B cell (primary cell): ENCODE results near the gene MEX3B. TPM values are rescaled to one million over a fixed set of nuclear protein-coding genes. Genes with fewer than 3 reads are reported as not detected.

Source experiments
- ATAC-seq: fragments of 200-7000 bp; cut with Tn5 transposase; one replicate; pipeline ENCODE4 v1.10.0; 2021; ENCODE audit warnings: low read depth, mild to moderate bottlenecking, moderate number of reproducible peaks, moderate library complexity
- CTCF ChIA-PET: fragments of 350-600 bp; sonication (Branson Sonifier 250); formaldehyde crosslinking; loops from one replicate; lab custom pipeline; 2021; ENCODE audit warnings: antibody characterized with exemption, inconsistent platforms; lab: Charles Lee
- POLR2A ChIA-PET: fragments of 350-600 bp; sonication (Branson Sonifier 250); formaldehyde crosslinking; loops from one replicate; lab custom pipeline; 2021; ENCODE audit warnings: antibody characterized with exemption; lab: Charles Lee
- DNase-seq: peaks from one replicate; pipeline ENCODE4 v3.0.0; 2013
- H2AFZ ChIP-seq: 2 replicates; pipeline ENCODE4 v1.6.1; 2012; ENCODE audit warnings: mild to moderate bottlenecking, low read depth, low read length; ENCODE audit not compliant: insufficient read depth, poor library complexity, severe bottlenecking
- H3K27ac ChIP-seq, 2 donors: 1 replicate in 1 of 2; 2 replicates in 1 of 2; pipeline ENCODE4 v1.5.1; 2012 to 2013; ENCODE audit warnings: low read length in 2 of 2, mild to moderate bottlenecking in 2 of 2, moderate library complexity in 1 of 2
- H3K27me3 ChIP-seq, 4 experiments: fragments of 200-600 bp in 1 of 4; sonication (generic) in 1 of 4; replicated peaks in 1 of 4; 1 replicate in 2 of 4; 2 replicates in 2 of 4; pipeline versions ENCODE4 v1.6.1 to v1.7.0; 2013 to 2016; ENCODE audit warnings: low read length in 3 of 4, mild to moderate bottlenecking in 2 of 4, mixed read lengths in 1 of 4, moderate library complexity in 1 of 4; ENCODE audit not compliant: insufficient read depth in 4 of 4, control insufficient read depth in 3 of 4; ENCODE audit errors: control extremely low read depth in 1 of 4
- H3K36me3 ChIP-seq, 2 experiments: replicated peaks in 1 of 2; 1 replicate in 1 of 2; 2 replicates in 1 of 2; pipeline versions ENCODE4 v1.6.1 to v1.7.1; 2013; ENCODE audit warnings: low read length in 1 of 2; ENCODE audit not compliant: insufficient read depth in 2 of 2, control insufficient read depth in 1 of 2; ENCODE audit errors: control extremely low read depth in 1 of 2, extremely low read depth in 1 of 2
- H3K4me1 ChIP-seq, 2 donors: fragments of 200-600 bp in 1 of 2; sonication (generic) in 1 of 2; 1 replicate in 1 of 2; 2 replicates in 1 of 2; pipeline versions ENCODE4 v1.5.1 to v1.6.1; 2013 to 2017; ENCODE audit warnings: low read length in 2 of 2; ENCODE audit not compliant: control insufficient read depth in 2 of 2, insufficient read depth in 2 of 2
- H3K4me2 ChIP-seq: replicated peaks from 2 replicates; pipeline ENCODE3; 2012; ENCODE audit warnings: mild to moderate bottlenecking, low read depth, low read length; ENCODE audit not compliant: poor library complexity, severe bottlenecking
- H3K4me3 ChIP-seq, 5 experiments: fragments of 200-600 bp in 1 of 5; sonication (generic) in 1 of 5; 1 replicate in 3 of 5; 2 replicates in 2 of 5; pipeline versions ENCODE4 v1.5.1 to v1.7.0; 2011 to 2016; ENCODE audit warnings: low read length in 4 of 5, mild to moderate bottlenecking in 4 of 5, low read depth in 2 of 5, control low read depth in 1 of 5, moderate library complexity in 1 of 5; ENCODE audit not compliant: insufficient read depth in 1 of 5; ENCODE audit errors: control extremely low read depth in 1 of 5, extremely low read depth in 1 of 5
- H3K79me2 ChIP-seq: fragments of 200-600 bp; sonication (generic); one replicate; pipeline ENCODE4 v1.6.0; 2016; ENCODE audit warnings: low read length; ENCODE audit not compliant: control insufficient read depth, insufficient read depth
- H3K9ac ChIP-seq: fragments of 200-600 bp; sonication (generic); 2 replicates; pipeline ENCODE4 v1.6.1; 2017; ENCODE audit warnings: mild to moderate bottlenecking, low read length, moderate library complexity
- H3K9me3 ChIP-seq, 3 donors: one replicate each; pipeline versions ENCODE4 v1.6.1 to v1.7.1; 2013; ENCODE audit warnings: low read length in 2 of 3; ENCODE audit not compliant: control insufficient read depth in 2 of 3, insufficient read depth in 1 of 3; ENCODE audit errors: control extremely low read depth in 1 of 3
- H4K20me1 ChIP-seq: 2 replicates; pipeline ENCODE4 v1.6.0; 2012; ENCODE audit warnings: mild to moderate bottlenecking, low read length; ENCODE audit not compliant: insufficient read depth, control insufficient read depth, poor library complexity, severe bottlenecking
- H3K27ac Mint-ChIP-seq: one replicate; pipeline ENCODE4 v1.8.0; 2021; ENCODE audit warnings: mixed read lengths
- H3K27me3 Mint-ChIP-seq: one replicate; pipeline ENCODE4 v1.8.0; 2021; ENCODE audit warnings: mixed read lengths
- H3K4me1 Mint-ChIP-seq: one replicate; pipeline ENCODE4 v1.8.0; 2021; ENCODE audit warnings: mixed read lengths
- H3K4me3 Mint-ChIP-seq: one replicate; pipeline ENCODE4 v1.8.0; 2021; ENCODE audit warnings: mixed read lengths
- H3K9me3 Mint-ChIP-seq: one replicate; pipeline ENCODE4 v1.8.0; 2022; ENCODE audit warnings: mixed read lengths; ENCODE audit not compliant: insufficient read depth
- CTCF ChIP-seq: fragments of 200-600 bp; IDR thresholded peaks from one replicate; pipeline ENCODE4 v1.8.0; 2022; ENCODE audit warnings: antibody characterized with exemption, mild to moderate bottlenecking
- EZH2 ChIP-seq: IDR thresholded peaks from 2 replicates; pipeline ENCODE4 v1.6.1; 2012; ENCODE audit warnings: borderline replicate concordance, low read depth, mild to moderate bottlenecking, moderate library complexity, low read length; ENCODE audit not compliant: insufficient read depth, poor library complexity, severe bottlenecking
- WGBS: methylation state at CpG from one replicate; pipeline ENCODE4 v1.1.5; 2013; ENCODE audit warnings: missing lambda C conversion rate; ENCODE audit not compliant: insufficient coverage; 5-methylcytosine and 5-hydroxymethylcytosine counted together
- intact Hi-C: fragments of 100-400 bp; cut with micrococcal nuclease; formaldehyde crosslinking; loops from one replicate; pipeline ENCODE4 v1.10.0; 2022
- polyA plus RNA-seq: library from polyadenylated mRNA; depleted of rRNA; stranded (reverse); fragments of >200 nt; gene quantifications from 2 replicates; pipeline ENCODE4 v1.2.3, GENCODE V29; 2012
- total RNA-seq, 2 donors: library from RNA; stranded (reverse); fragments of 120-200 nt in 1 of 2; gene quantifications; 1 replicate in 1 of 2; 2 replicates in 1 of 2; pipeline versions ENCODE4 v1.2.3 to v1.2.4, GENCODE V29; 2013 to 2022

MEX3B gene
- total and polyA plus RNA-seq, 2 donors (not counting 1 experiment from before 2014, with no cell fraction given): 0.40 to 0.59 TPM

- Histone ChIP-seq H3K4me1 (no peaks in the 10 kb centered on the region), H3K9ac (no peak overlapping the region), H4K20me1 (no peaks in the 10 kb centered on the region), H3K4me2 (no peak overlapping the region), H3K4me3 (no peak overlapping the region), H3K9me3 (peaks cover 0 to 3% (median 2%) of the 10 kb centered on the region in 3 donors), H3K79me2 (no peaks in the 10 kb centered on the region), H3K36me3 (no peaks in the 10 kb centered on the region), H3K27me3 (peaks cover 0 to 2% (median 0%) of the 10 kb centered on the region in 4 experiments), H3K27ac (no peak overlapping the region), H2AFZ (no peak overlapping the region)
- intact Hi-C loops: no loop called here
- H3K4me1 Mint-ChIP-seq: no peaks in the 10 kb centered on the region
- 94% methylated on average over 7 of the region's 14 CpGs for WGBS
- no peak overlapping the region for H3K27ac Mint-ChIP-seq
- no peak for ATAC-seq
- ChIA-PET CTCF (no interaction called here), POLR2A (no interaction called here)
- H3K9me3 Mint-ChIP-seq: no peaks in the 10 kb centered on the region
- DNase-seq: no peak
- no peak overlapping the region for H3K4me3 Mint-ChIP-seq
- TF ChIP-seq CTCF (no peak), EZH2 (no peak)
- H3K27me3 Mint-ChIP-seq: peaks cover 16% of the 10 kb centered on the region
These were observed 36.3 kb upstream of the MEX3B start for GRCh38 chr15:82081914-82082762.

GRCh38 chr15:82080774-82081173 is 35.0 kb upstream of the MEX3B start:
- H3K9ac ChIP-seq: no peak overlapping the region
- no peaks in the 10 kb centered on the region for H3K4me1 Mint-ChIP-seq
- ATAC-seq (no peak), DNase-seq (no peak)
- no peak for TF ChIP-seq CTCF
- no peak for TF ChIP-seq EZH2
- peaks cover 0 to 2% (median 0%) of the 10 kb centered on the region in 4 experiments for H3K27me3 ChIP-seq
- H3K4me2 ChIP-seq: no peak overlapping the region
- H3K27ac Mint-ChIP-seq: no peak overlapping the region
- 91% methylated on average over 3 of the region's 6 CpGs for WGBS
- ChIA-PET POLR2A (no interaction called here), CTCF (no interaction called here)
- no peaks in the 10 kb centered on the region for H3K9me3 Mint-ChIP-seq
- no peaks in the 10 kb centered on the region for H4K20me1 ChIP-seq
- no peak overlapping the region for H3K4me3 Mint-ChIP-seq
- intact Hi-C loops: no loop called here
- H2AFZ ChIP-seq: no peak overlapping the region
- H3K36me3 ChIP-seq: no peaks in the 10 kb centered on the region
- no peak overlapping the region for H3K4me3 ChIP-seq
- H3K79me2 ChIP-seq: no peaks in the 10 kb centered on the region
- peaks cover 22% of the 10 kb centered on the region for H3K27me3 Mint-ChIP-seq
- H3K9me3 ChIP-seq: peaks cover 0 to 3% (median 2%) of the 10 kb centered on the region in 3 donors
- H3K4me1 ChIP-seq: no peaks in the 10 kb centered on the region
- no peak overlapping the region for H3K27ac ChIP-seq
